Type B pancreatic cell (in vitro differentiated cells): ENCODE data around the gene NGF. TPM values are rescaled to one million over a fixed set of nuclear protein-coding genes. Genes with fewer than 3 reads are reported as not detected.

ENCODE experiments used
- DNase-seq: peaks from one replicate; pipeline ENCODE4 v3.0.0; 2021; ENCODE audit warnings: mixed read lengths; ENCODE audit not compliant: unreplicated experiment; ENCODE audit errors: extremely low spot score
- H3K27ac Mint-ChIP-seq: 2 replicates; pipeline ENCODE4 v1.8.0; 2021; ENCODE audit warnings: mild to moderate bottlenecking, mixed read lengths
- H3K27me3 Mint-ChIP-seq: 2 replicates; pipeline ENCODE4 v1.8.0; 2021; ENCODE audit warnings: mixed read lengths
- H3K36me3 Mint-ChIP-seq: 2 replicates; pipeline ENCODE4 v1.8.0; 2021; ENCODE audit warnings: mixed read lengths
- H3K4me1 Mint-ChIP-seq: one replicate; pipeline ENCODE4 v1.8.0; 2021; ENCODE audit warnings: mixed read lengths; ENCODE audit not compliant: unreplicated experiment
- H3K4me3 Mint-ChIP-seq: 2 replicates; pipeline ENCODE4 v1.8.0; 2021; ENCODE audit warnings: mild to moderate bottlenecking, mixed read lengths
- H3K9me3 Mint-ChIP-seq: 2 replicates; pipeline ENCODE4 v1.8.0; 2021; ENCODE audit warnings: mixed read lengths
- CTCF ChIP-seq: fragments of 200-600 bp; sonication (generic); conservative IDR thresholded peaks from 2 replicates; pipeline ENCODE4 v1.5.0; 2021; ENCODE audit warnings: antibody characterized with exemption, mild to moderate bottlenecking
- total RNA-seq: library from RNA; stranded (reverse); gene quantifications from 2 replicates; pipeline ENCODE4 v1.2.1, GENCODE V29; 2021; ENCODE audit warnings: low replicate concordance

NGF gene
- total RNA-seq, 1 donor from 2014 or later, result 3.3 TPM

GRCh38 chr1:115262886-115263285 is 75.2 kb downstream of the NGF start:
- no peak for DNase-seq
- Mint-ChIP-seq H3K4me3 (no peak overlapping the region), H3K9me3 (no peaks in the 10 kb centered on the region), H3K27ac (no peak overlapping the region), H3K27me3 (peaks cover 6% of the 10 kb centered on the region), H3K4me1 (no peaks in the 10 kb centered on the region), H3K36me3 (no peaks in the 10 kb centered on the region)
- TF ChIP-seq CTCF, result no peak

GRCh38 chr1:115261496-115261895 is 76.6 kb downstream of the NGF start:
- TF ChIP-seq CTCF, result no peak
- Mint-ChIP-seq H3K4me1 (no peaks in the 10 kb centered on the region), H3K9me3 (no peaks in the 10 kb centered on the region)

GRCh38 chr1:115258302-115258866 is 79.7 kb downstream of the NGF start:
- Mint-ChIP-seq H3K27ac (no peak overlapping the region), H3K36me3 (no peaks in the 10 kb centered on the region), H3K4me3 (no peak overlapping the region), H3K27me3 (no peaks in the 10 kb centered on the region), H3K9me3 (no peaks in the 10 kb centered on the region), H3K4me1 (no peaks in the 10 kb centered on the region)
- no peak for TF ChIP-seq CTCF
- DNase-seq, result no peak

More at GRCh38 chr1:115261496-115261895, 76.6 kb downstream of the NGF start:
- peaks cover 6% of the 10 kb centered on the region for H3K27me3 Mint-ChIP-seq
- no peak overlapping the region for H3K27ac Mint-ChIP-seq
- DNase-seq, result no peak
- no peak overlapping the region for H3K4me3 Mint-ChIP-seq
- H3K36me3 Mint-ChIP-seq, result no peaks in the 10 kb centered on the region

- no peaks in the 10 kb centered on the region for H3K27me3 Mint-ChIP-seq
- H3K36me3 Mint-ChIP-seq, result no peaks in the 10 kb centered on the region
- no peaks in the 10 kb centered on the region for H3K4me1 Mint-ChIP-seq
- TF ChIP-seq CTCF, result no peak
- H3K9me3 Mint-ChIP-seq, result no peaks in the 10 kb centered on the region
- H3K4me3 Mint-ChIP-seq, result no peak overlapping the region
- no peak for DNase-seq
- H3K27ac Mint-ChIP-seq, result no peak overlapping the region
Measured at GRCh38 chr1:115257591-115257990, 80.5 kb downstream of the NGF start.

- no peak for TF ChIP-seq CTCF
- H3K27me3 Mint-ChIP-seq, result no peaks in the 10 kb centered on the region
- no peaks in the 10 kb centered on the region for H3K9me3 Mint-ChIP-seq
- H3K4me3 Mint-ChIP-seq, result no peak overlapping the region
- no peaks in the 10 kb centered on the region for H3K4me1 Mint-ChIP-seq
- no peaks in the 10 kb centered on the region for H3K36me3 Mint-ChIP-seq
- no peak overlapping the region for H3K27ac Mint-ChIP-seq
- DNase-seq, result no peak
Measured at GRCh38 chr1:115255154-115255553, 82.9 kb downstream of the NGF start.

GRCh38 chr1:115252585-115252984 is 85.5 kb downstream of the NGF start:
- Mint-ChIP-seq H3K27me3 (no peaks in the 10 kb centered on the region), H3K4me3 (no peak overlapping the region), H3K27ac (no peak overlapping the region), H3K4me1 (no peaks in the 10 kb centered on the region), H3K9me3 (no peaks in the 10 kb centered on the region), H3K36me3 (no peaks in the 10 kb centered on the region)
- TF ChIP-seq CTCF, result no peak
- DNase-seq, result no peak
